ENCODE results near the gene PEAR1.

Gene PEAR1

GRCh38 chr1:156860628-156861423 is 32.7 kb upstream of the PEAR1 start, which contains the start of gene NTRK1:
Gene NTRK1, plus strand, starts transcription at chr1:156860865. Its CDS starts 70 bp downstream, at chr1:156860935.
- H3K9ac ChIP-seq (ENCODE audit: low read depth in 1 of 2, low read length in 2 of 2), result no peak within 1 kb of the TSS
- peaks cover 61 to 79% of the 10 kb centered on the region in 2 donors for H3K27me3 ChIP-seq (ENCODE audit: control insufficient read depth in 1 of 2, insufficient read depth in 2 of 2, low read length in 2 of 2)
- no peaks in the 10 kb centered on the region for H3K36me3 ChIP-seq (ENCODE audit: control insufficient read depth in 1 of 2, insufficient read depth in 2 of 2, low read length in 2 of 2)

GRCh38 chr1:156862584-156862983 is 30.9 kb upstream of the PEAR1 start:
- H3K27ac ChIP-seq (ENCODE audit: low read depth, low read length), result no peak overlapping the region
- no peak overlapping the region for H3K9ac ChIP-seq (ENCODE audit: low read depth in 1 of 2, low read length in 2 of 2)
- H3K27me3 ChIP-seq (ENCODE audit: control insufficient read depth in 1 of 2, insufficient read depth in 2 of 2, low read length in 2 of 2), result peaks cover 51 to 64% of the 10 kb centered on the region in 2 donors
- H3K4me1 ChIP-seq (ENCODE audit: control insufficient read depth in 1 of 2, insufficient read depth in 2 of 2, low read length in 2 of 2), result peaks cover 8 to 13% of the 10 kb centered on the region in 2 donors
- no peak overlapping the region for H3K4me3 ChIP-seq (ENCODE audit: low read depth in 1 of 2, low read length in 2 of 2)
- H3K9me3 ChIP-seq (ENCODE audit: control insufficient read depth in 1 of 2, low read length in 2 of 2), result no peaks in the 10 kb centered on the region
- no peaks in the 10 kb centered on the region for H3K36me3 ChIP-seq (ENCODE audit: control insufficient read depth in 1 of 2, insufficient read depth in 2 of 2, low read length in 2 of 2)

More at GRCh38 chr1:156860628-156861423, 32.7 kb upstream of the PEAR1 start, which contains the start of gene NTRK1:
- H3K27ac ChIP-seq (ENCODE audit: low read depth, low read length), result no peak within 1 kb of the TSS
- no peaks in the 10 kb centered on the region for H3K9me3 ChIP-seq (ENCODE audit: control insufficient read depth in 1 of 2, low read length in 2 of 2)
- peak within 1 kb of the TSS; percentile 54 to 62 for H3K4me3 ChIP-seq (ENCODE audit: low read depth in 1 of 2, low read length in 2 of 2)
- H3K4me1 ChIP-seq (ENCODE audit: control insufficient read depth in 1 of 2, insufficient read depth in 2 of 2, low read length in 2 of 2), result peaks cover 8 to 13% of the 10 kb centered on the region in 2 donors

GRCh38 chr1:156862997-156863599 is 30.4 kb upstream of the PEAR1 start:
- no peak overlapping the region for H3K27ac ChIP-seq (ENCODE audit: low read depth, low read length)
- peaks cover 46 to 59% of the 10 kb centered on the region in 2 donors for H3K27me3 ChIP-seq (ENCODE audit: control insufficient read depth in 1 of 2, insufficient read depth in 2 of 2, low read length in 2 of 2)
- H3K9ac ChIP-seq (ENCODE audit: low read depth in 1 of 2, low read length in 2 of 2), result no peak overlapping the region
- H3K4me3 ChIP-seq (ENCODE audit: low read depth in 1 of 2, low read length in 2 of 2), result no peak overlapping the region
- H3K4me1 ChIP-seq (ENCODE audit: control insufficient read depth in 1 of 2, insufficient read depth in 2 of 2, low read length in 2 of 2), result peaks cover 8 to 13% of the 10 kb centered on the region in 2 donors
- H3K9me3 ChIP-seq (ENCODE audit: control insufficient read depth in 1 of 2, low read length in 2 of 2), result no peaks in the 10 kb centered on the region
- H3K36me3 ChIP-seq (ENCODE audit: control insufficient read depth in 1 of 2, insufficient read depth in 2 of 2, low read length in 2 of 2), result no peaks in the 10 kb centered on the region

GRCh38 chr1:156863631-156864030 is 29.9 kb upstream of the PEAR1 start:
- peaks cover 8 to 13% of the 10 kb centered on the region in 2 donors for H3K4me1 ChIP-seq (ENCODE audit: control insufficient read depth in 1 of 2, insufficient read depth in 2 of 2, low read length in 2 of 2)
- peaks cover 41 to 54% of the 10 kb centered on the region in 2 donors for H3K27me3 ChIP-seq (ENCODE audit: control insufficient read depth in 1 of 2, insufficient read depth in 2 of 2, low read length in 2 of 2)
- H3K4me3 ChIP-seq (ENCODE audit: low read depth in 1 of 2, low read length in 2 of 2), result no peak overlapping the region

GRCh38 chr1:156864796-156865195 is 28.7 kb upstream of the PEAR1 start:
- no peak overlapping the region for H3K27ac ChIP-seq (ENCODE audit: low read depth, low read length)
- no peaks in the 10 kb centered on the region for H3K9me3 ChIP-seq (ENCODE audit: control insufficient read depth in 1 of 2, low read length in 2 of 2)
- no peak overlapping the region for H3K4me3 ChIP-seq (ENCODE audit: low read depth in 1 of 2, low read length in 2 of 2)
- H3K9ac ChIP-seq (ENCODE audit: low read depth in 1 of 2, low read length in 2 of 2), result no peak overlapping the region
- no peaks in the 10 kb centered on the region for H3K36me3 ChIP-seq (ENCODE audit: control insufficient read depth in 1 of 2, insufficient read depth in 2 of 2, low read length in 2 of 2)
- H3K4me1 ChIP-seq (ENCODE audit: control insufficient read depth in 1 of 2, insufficient read depth in 2 of 2, low read length in 2 of 2), result peaks cover 4 to 7% of the 10 kb centered on the region in 2 donors
- peaks cover 32 to 42% of the 10 kb centered on the region in 2 donors for H3K27me3 ChIP-seq (ENCODE audit: control insufficient read depth in 1 of 2, insufficient read depth in 2 of 2, low read length in 2 of 2)

More at GRCh38 chr1:156863631-156864030, 29.9 kb upstream of the PEAR1 start:
- Histone ChIP-seq H3K27ac (ENCODE audit: low read depth, low read length) (no peak overlapping the region), H3K36me3 (ENCODE audit: control insufficient read depth in 1 of 2, insufficient read depth in 2 of 2, low read length in 2 of 2) (no peaks in the 10 kb centered on the region), H3K9me3 (ENCODE audit: control insufficient read depth in 1 of 2, low read length in 2 of 2) (no peaks in the 10 kb centered on the region), H3K9ac (ENCODE audit: low read depth in 1 of 2, low read length in 2 of 2) (no peak overlapping the region)

GRCh38 chr1:156865258-156865657 is 28.3 kb upstream of the PEAR1 start:
- Histone ChIP-seq H3K36me3 (ENCODE audit: control insufficient read depth in 1 of 2, insufficient read depth in 2 of 2, low read length in 2 of 2) (no peaks in the 10 kb centered on the region), H3K9ac (ENCODE audit: low read depth in 1 of 2, low read length in 2 of 2) (no peak overlapping the region), H3K4me3 (ENCODE audit: low read depth in 1 of 2, low read length in 2 of 2) (no peak overlapping the region), H3K27me3 (ENCODE audit: control insufficient read depth in 1 of 2, insufficient read depth in 2 of 2, low read length in 2 of 2) (peaks cover 28 to 39% of the 10 kb centered on the region in 2 donors), H3K4me1 (ENCODE audit: control insufficient read depth in 1 of 2, insufficient read depth in 2 of 2, low read length in 2 of 2) (peaks cover 2 to 3% of the 10 kb centered on the region in 2 donors), H3K27ac (ENCODE audit: low read depth, low read length) (no peak overlapping the region), H3K9me3 (ENCODE audit: control insufficient read depth in 1 of 2, low read length in 2 of 2) (no peaks in the 10 kb centered on the region)

GRCh38 chr1:156865865-156866248 is 27.7 kb upstream of the PEAR1 start:
- Histone ChIP-seq H3K9ac (ENCODE audit: low read depth in 1 of 2, low read length in 2 of 2) (no peak overlapping the region), H3K27me3 (ENCODE audit: control insufficient read depth in 1 of 2, insufficient read depth in 2 of 2, low read length in 2 of 2) (peaks cover 26 to 34% of the 10 kb centered on the region in 2 donors), H3K36me3 (ENCODE audit: control insufficient read depth in 1 of 2, insufficient read depth in 2 of 2, low read length in 2 of 2) (no peaks in the 10 kb centered on the region), H3K4me1 (ENCODE audit: control insufficient read depth in 1 of 2, insufficient read depth in 2 of 2, low read length in 2 of 2) (no peaks in the 10 kb centered on the region), H3K4me3 (ENCODE audit: low read depth in 1 of 2, low read length in 2 of 2) (no peak overlapping the region), H3K27ac (ENCODE audit: low read depth, low read length) (no peak overlapping the region), H3K9me3 (ENCODE audit: control insufficient read depth in 1 of 2, low read length in 2 of 2) (no peaks in the 10 kb centered on the region)

- Histone ChIP-seq H3K9ac (ENCODE audit: low read depth in 1 of 2, low read length in 2 of 2) (no peak overlapping the region), H3K9me3 (ENCODE audit: control insufficient read depth in 1 of 2, low read length in 2 of 2) (no peaks in the 10 kb centered on the region), H3K27ac (ENCODE audit: low read depth, low read length) (no peak overlapping the region), H3K4me1 (ENCODE audit: control insufficient read depth in 1 of 2, insufficient read depth in 2 of 2, low read length in 2 of 2) (no peaks in the 10 kb centered on the region), H3K27me3 (ENCODE audit: control insufficient read depth in 1 of 2, insufficient read depth in 2 of 2, low read length in 2 of 2) (peaks cover 21 to 30% of the 10 kb centered on the region in 2 donors), H3K36me3 (ENCODE audit: control insufficient read depth in 1 of 2, insufficient read depth in 2 of 2, low read length in 2 of 2) (no peaks in the 10 kb centered on the region), H3K4me3 (ENCODE audit: low read depth in 1 of 2, low read length in 2 of 2) (no peak overlapping the region)
These were observed 27.1 kb upstream of the PEAR1 start for GRCh38 chr1:156866249-156866909.

GRCh38 chr1:156868341-156868740 is 25.2 kb upstream of the PEAR1 start:
- Histone ChIP-seq H3K9me3 (ENCODE audit: control insufficient read depth in 1 of 2, low read length in 2 of 2) (no peaks in the 10 kb centered on the region), H3K27me3 (ENCODE audit: control insufficient read depth in 1 of 2, insufficient read depth in 2 of 2, low read length in 2 of 2) (peaks cover 8 to 10% of the 10 kb centered on the region in 2 donors), H3K27ac (ENCODE audit: low read depth, low read length) (no peak overlapping the region), H3K4me1 (ENCODE audit: control insufficient read depth in 1 of 2, insufficient read depth in 2 of 2, low read length in 2 of 2) (no peaks in the 10 kb centered on the region), H3K9ac (ENCODE audit: low read depth in 1 of 2, low read length in 2 of 2) (no peak overlapping the region), H3K4me3 (ENCODE audit: low read depth in 1 of 2, low read length in 2 of 2) (no peak overlapping the region), H3K36me3 (ENCODE audit: control insufficient read depth in 1 of 2, insufficient read depth in 2 of 2, low read length in 2 of 2) (no peaks in the 10 kb centered on the region)

GRCh38 chr1:156869455-156869854 is 24.1 kb upstream of the PEAR1 start:
- no peaks in the 10 kb centered on the region for H3K9me3 ChIP-seq (ENCODE audit: control insufficient read depth in 1 of 2, low read length in 2 of 2)
- H3K4me1 ChIP-seq (ENCODE audit: control insufficient read depth in 1 of 2, insufficient read depth in 2 of 2, low read length in 2 of 2), result no peaks in the 10 kb centered on the region
- no peaks in the 10 kb centered on the region for H3K36me3 ChIP-seq (ENCODE audit: control insufficient read depth in 1 of 2, insufficient read depth in 2 of 2, low read length in 2 of 2)
- H3K9ac ChIP-seq (ENCODE audit: low read depth in 1 of 2, low read length in 2 of 2), result no peak overlapping the region
- H3K27ac ChIP-seq (ENCODE audit: low read depth, low read length), result no peak overlapping the region
- H3K27me3 ChIP-seq (ENCODE audit: control insufficient read depth in 1 of 2, insufficient read depth in 2 of 2, low read length in 2 of 2), result peaks cover 0 to 10% of the 10 kb centered on the region in 2 donors
- H3K4me3 ChIP-seq (ENCODE audit: low read depth in 1 of 2, low read length in 2 of 2), result no peak overlapping the region

All from duodenal mucosa (tissue), 2 donors.